Smooth muscle cell of the brain vasculature (primary cell): Measurements from ENCODE around the gene SIRT1.
"Not testable (repeated sequence)": the region's sequence is repeated elsewhere in the genome, so short reads cannot be mapped to it uniquely, and the experiment has no call there.

Source experiments
- DNase-seq: peaks from one replicate; pipeline ENCODE4 v3.0.0-alpha.2; 2012; ENCODE audit warnings: low read depth, low spot score

SIRT1 gene

GRCh38 chr10:67875340-67876238 lies 8.9 kb upstream of the SIRT1 start:
- no peak for DNase-seq

GRCh38 chr10:67877421-67877820 lies 7.0 kb upstream of the SIRT1 start:
- DNase-seq: not testable (repeated sequence)

- no peak for DNase-seq
Measured at GRCh38 chr10:67878133-67878532, 6.3 kb upstream of the SIRT1 start.

- DNase-seq: no peak
Measured at GRCh38 chr10:67883710-67884312, 645 bp upstream of the SIRT1 start.

- no peak for DNase-seq
Measured at GRCh38 chr10:67884842-67885670, 600 bp downstream of the SIRT1 start.

GRCh38 chr10:67893637-67894036 lies 9.2 kb downstream of the SIRT1 start:
- no peak for DNase-seq

- no peak for DNase-seq
Measured at GRCh38 chr10:67903581-67903980, 19.1 kb downstream of the SIRT1 start.

GRCh38 chr10:67912331-67912946 lies 28.0 kb downstream of the SIRT1 start:
- DNase-seq: no peak

GRCh38 chr10:67914777-67915340 lies 30.4 kb downstream of the SIRT1 start:
- DNase-seq: no peak

GRCh38 chr10:67917169-67917568 lies 32.7 kb downstream of the SIRT1 start:
- no peak for DNase-seq

GRCh38 chr10:67917679-67918078 lies 33.2 kb downstream of the SIRT1 start:
- no peak for DNase-seq

GRCh38 chr10:67921065-67921464 lies 36.6 kb downstream of the SIRT1 start:
- no peak for DNase-seq

- no peak for DNase-seq
Measured at GRCh38 chr10:67923551-67923950, 39.1 kb downstream of the SIRT1 start.

GRCh38 chr10:67924136-67924535 lies 39.7 kb downstream of the SIRT1 start:
- DNase-seq: no peak

GRCh38 chr10:67925449-67926005 lies 41.1 kb downstream of the SIRT1 start:
- no peak for DNase-seq

GRCh38 chr10:67926951-67927350 lies 42.5 kb downstream of the SIRT1 start:
- DNase-seq: no peak

- no peak for DNase-seq
Measured at GRCh38 chr10:67933199-67933598, 48.7 kb downstream of the SIRT1 start.

GRCh38 chr10:67934336-67934735 lies 49.9 kb downstream of the SIRT1 start:
- DNase-seq: no peak

- DNase-seq: no peak
Measured at GRCh38 chr10:67935223-67935622, 50.8 kb downstream of the SIRT1 start.

- no peak for DNase-seq
Measured at GRCh38 chr10:67936416-67936815, 52.0 kb downstream of the SIRT1 start.

GRCh38 chr10:67943917-67944316 lies 59.5 kb downstream of the SIRT1 start:
- DNase-seq: no peak
